ENCODE data around the gene CCDC7.

Gene CCDC7

GRCh38 chr10:32621969-32622368 is 176.0 kb downstream of the CCDC7 start:
- Histone ChIP-seq H3K4me1 (ENCODE audit: low read length) (no peaks in the 10 kb centered on the region), H4K20me1 (ENCODE audit: insufficient read depth, low read length) (no peaks in the 10 kb centered on the region), H3K27me3 (replicated peaks; ENCODE audit: insufficient read depth, low read length) (no peaks in the 10 kb centered on the region), H3K9me2 (replicated peaks; ENCODE audit: insufficient read depth, low read length) (no peaks in the 10 kb centered on the region), H3K36me3 (replicated peaks; ENCODE audit: insufficient read depth, low read length) (no peaks in the 10 kb centered on the region), H3K9me3 (replicated peaks; ENCODE audit: insufficient read depth, low read length) (no peaks in the 10 kb centered on the region), H3K27ac (ENCODE audit: low read length) (no peak overlapping the region), H2AFZ (ENCODE audit: low read length) (no peak overlapping the region), H3K79me2 (ENCODE audit: low read length) (no peaks in the 10 kb centered on the region), H3K4me2 (ENCODE audit: low read depth, low read length) (no peak overlapping the region), H3K4me3 (ENCODE audit: low read length) (no peak overlapping the region), H3K9ac (ENCODE audit: low read length) (no peak overlapping the region), H3F3A (ENCODE audit: insufficient read depth, low read length) (no peaks in the 10 kb centered on the region)
- DNase-seq = no peak
- TF ChIP-seq CTCF (IDR thresholded peaks at IDR 0.05; ENCODE audit: low read length) (no peak), EZH2phosphoT487 (IDR thresholded peaks at IDR 0.05; ENCODE audit: low read length) (no peak), EZH2 (optimal IDR thresholded peaks at IDR 0.05; ENCODE audit: low read depth, low read length) (no peak)

GRCh38 chr10:32622409-32622808 is 176.5 kb downstream of the CCDC7 start:
- Histone ChIP-seq H3K27me3 (replicated peaks; ENCODE audit: insufficient read depth, low read length) (no peaks in the 10 kb centered on the region), H3K9me3 (replicated peaks; ENCODE audit: insufficient read depth, low read length) (no peaks in the 10 kb centered on the region), H3K9me2 (replicated peaks; ENCODE audit: insufficient read depth, low read length) (no peaks in the 10 kb centered on the region), H3K36me3 (replicated peaks; ENCODE audit: insufficient read depth, low read length) (no peaks in the 10 kb centered on the region), H3K4me1 (ENCODE audit: low read length) (no peaks in the 10 kb centered on the region), H3F3A (ENCODE audit: insufficient read depth, low read length) (no peaks in the 10 kb centered on the region), H3K27ac (ENCODE audit: low read length) (no peak overlapping the region), H3K4me2 (ENCODE audit: low read depth, low read length) (no peak overlapping the region), H4K20me1 (ENCODE audit: insufficient read depth, low read length) (no peaks in the 10 kb centered on the region), H3K9ac (ENCODE audit: low read length) (no peak overlapping the region), H2AFZ (ENCODE audit: low read length) (no peak overlapping the region), H3K4me3 (ENCODE audit: low read length) (no peak overlapping the region), H3K79me2 (ENCODE audit: low read length) (no peaks in the 10 kb centered on the region)
- TF ChIP-seq EZH2phosphoT487 (IDR thresholded peaks at IDR 0.05; ENCODE audit: low read length) (no peak), EZH2 (optimal IDR thresholded peaks at IDR 0.05; ENCODE audit: low read depth, low read length) (no peak), CTCF (IDR thresholded peaks at IDR 0.05; ENCODE audit: low read length) (no peak)
- DNase-seq = no peak

- Histone ChIP-seq H3K27ac (ENCODE audit: low read length) (no peak overlapping the region), H3K9me2 (replicated peaks; ENCODE audit: insufficient read depth, low read length) (no peaks in the 10 kb centered on the region), H2AFZ (ENCODE audit: low read length) (no peak overlapping the region), H3K9me3 (replicated peaks; ENCODE audit: insufficient read depth, low read length) (no peaks in the 10 kb centered on the region), H3F3A (ENCODE audit: insufficient read depth, low read length) (no peaks in the 10 kb centered on the region), H3K79me2 (ENCODE audit: low read length) (no peaks in the 10 kb centered on the region), H3K36me3 (replicated peaks; ENCODE audit: insufficient read depth, low read length) (no peaks in the 10 kb centered on the region), H4K20me1 (ENCODE audit: insufficient read depth, low read length) (no peaks in the 10 kb centered on the region), H3K4me1 (ENCODE audit: low read length) (no peaks in the 10 kb centered on the region), H3K4me3 (ENCODE audit: low read length) (no peak overlapping the region), H3K27me3 (replicated peaks; ENCODE audit: insufficient read depth, low read length) (no peaks in the 10 kb centered on the region), H3K4me2 (ENCODE audit: low read depth, low read length) (no peak overlapping the region), H3K9ac (ENCODE audit: low read length) (no peak overlapping the region)
- TF ChIP-seq EZH2 (optimal IDR thresholded peaks at IDR 0.05; ENCODE audit: low read depth, low read length) (no peak), CTCF (IDR thresholded peaks at IDR 0.05; ENCODE audit: low read length) (no peak), EZH2phosphoT487 (IDR thresholded peaks at IDR 0.05; ENCODE audit: low read length) (no peak)
- no peak for DNase-seq
Measured at GRCh38 chr10:32627183-32627582, 181.2 kb downstream of the CCDC7 start.

All from MM.1S (cell line).